DMS 273 (cell line): ENCODE measurements around the gene RNF31.

ENCODE experiments used
- DNase-seq: peaks from one replicate; lab custom pipeline; 2025; ENCODE audit not compliant: unreplicated experiment; lab: John Stamatoyannopoulos, UW

Gene RNF31

GRCh38 chr14:24116128-24116814, 31.0 kb upstream of the RNF31 start:
- DNase-seq = no peak

DNA sequence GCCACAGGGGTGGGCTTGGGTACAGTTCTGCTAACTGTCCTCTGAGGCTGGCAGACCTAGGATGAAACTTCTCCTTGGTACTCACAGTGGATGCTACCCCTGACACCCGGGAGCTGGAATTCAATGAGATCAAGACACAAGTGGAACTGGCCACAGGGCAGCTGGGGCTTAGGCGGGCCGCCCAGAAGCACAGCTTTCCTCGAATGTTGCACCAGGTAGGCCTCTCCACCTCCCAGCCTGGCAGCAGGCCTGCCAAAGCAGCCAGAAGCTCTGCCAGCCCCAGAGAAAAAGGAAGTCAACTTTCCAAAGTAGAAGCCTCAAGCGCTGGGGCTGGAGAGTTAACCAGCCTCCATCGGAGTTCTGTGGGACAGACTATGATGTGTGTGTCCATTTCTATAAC, 30.1 kb upstream of the RNF31 start:
- DNase-seq = no peak

GRCh38 chr14:24119691-24120090, 27.6 kb upstream of the RNF31 start:
- no peak for DNase-seq

DNA sequence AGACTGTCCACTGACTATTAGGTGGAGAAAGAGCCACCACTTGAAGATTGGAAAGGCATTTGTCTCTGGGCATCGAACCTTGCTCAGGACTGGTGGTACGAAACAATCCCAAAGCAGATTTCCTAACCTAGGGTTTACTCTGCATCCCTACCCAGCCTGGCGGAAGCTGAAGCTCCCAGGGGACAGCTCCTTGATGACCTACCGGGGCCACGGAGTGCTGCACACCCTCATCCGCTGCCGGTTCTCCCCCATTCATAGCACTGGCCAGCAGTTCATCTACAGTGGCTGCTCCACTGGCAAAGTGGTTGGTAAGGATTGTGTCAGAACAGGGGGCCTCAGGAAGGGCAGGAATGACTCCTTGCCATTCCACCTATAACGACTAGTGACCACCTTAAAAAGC, 26.1 kb upstream of the RNF31 start:
- DNase-seq = no peak

- no peak for DNase-seq
Measured at GRCh38 chr14:24122416-24122815, 24.9 kb upstream of the RNF31 start.

- no peak for DNase-seq
Measured at GRCh38 chr14:24122898-24123297, 24.4 kb upstream of the RNF31 start.

GRCh38 chr14:24123424-24124417, 23.6 kb upstream of the RNF31 start:
- no peak for DNase-seq

DNA sequence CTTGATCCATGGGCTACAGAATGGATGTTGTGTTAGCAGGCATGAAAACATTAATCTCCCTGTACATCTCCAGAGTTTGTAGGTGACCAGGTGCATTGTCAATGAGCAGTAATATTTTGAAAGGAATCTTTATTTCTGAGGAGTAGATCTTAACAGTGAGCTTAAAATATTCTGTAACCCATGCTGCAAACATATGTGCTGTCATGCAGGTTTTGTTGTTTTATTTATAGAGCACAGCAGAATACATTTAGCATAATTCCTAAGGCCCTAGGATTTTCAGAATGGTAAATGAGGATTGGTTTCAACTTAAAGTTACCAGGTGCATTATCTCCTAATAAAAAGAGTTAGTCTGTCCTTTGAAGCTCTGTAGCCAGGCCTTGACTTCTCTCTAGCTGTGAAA, 20.4 kb upstream of the RNF31 start:
- no peak for DNase-seq

GRCh38 chr14:24127673-24128072, 19.6 kb upstream of the RNF31 start:
- DNase-seq = no peak

- no peak for DNase-seq
Measured at GRCh38 chr14:24129410-24129998, 17.8 kb upstream of the RNF31 start.

DNA sequence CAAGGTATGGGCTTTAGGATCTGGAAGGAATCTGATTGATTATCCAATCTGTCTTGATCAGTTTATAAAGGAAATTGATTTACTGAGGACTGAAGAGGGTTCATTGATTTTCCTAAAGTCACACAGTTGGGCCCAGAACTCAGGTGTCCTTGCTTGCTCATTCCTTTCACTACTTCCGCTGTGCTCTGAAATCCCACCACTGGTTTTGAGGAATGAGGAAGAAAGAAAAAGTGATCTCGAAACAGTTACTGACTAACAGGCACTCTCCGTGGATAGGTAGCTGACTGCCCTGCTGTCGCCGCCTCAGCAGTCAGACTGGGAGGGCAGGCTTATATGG, 16.9 kb upstream of the RNF31 start, which contains the start of gene FITM1:
FITM1 (plus strand) TSS at position 280 of the 337 bp plus-strand sequence. CDS start 905 bp downstream, outside the sequence.
- no peak for DNase-seq

DNA sequence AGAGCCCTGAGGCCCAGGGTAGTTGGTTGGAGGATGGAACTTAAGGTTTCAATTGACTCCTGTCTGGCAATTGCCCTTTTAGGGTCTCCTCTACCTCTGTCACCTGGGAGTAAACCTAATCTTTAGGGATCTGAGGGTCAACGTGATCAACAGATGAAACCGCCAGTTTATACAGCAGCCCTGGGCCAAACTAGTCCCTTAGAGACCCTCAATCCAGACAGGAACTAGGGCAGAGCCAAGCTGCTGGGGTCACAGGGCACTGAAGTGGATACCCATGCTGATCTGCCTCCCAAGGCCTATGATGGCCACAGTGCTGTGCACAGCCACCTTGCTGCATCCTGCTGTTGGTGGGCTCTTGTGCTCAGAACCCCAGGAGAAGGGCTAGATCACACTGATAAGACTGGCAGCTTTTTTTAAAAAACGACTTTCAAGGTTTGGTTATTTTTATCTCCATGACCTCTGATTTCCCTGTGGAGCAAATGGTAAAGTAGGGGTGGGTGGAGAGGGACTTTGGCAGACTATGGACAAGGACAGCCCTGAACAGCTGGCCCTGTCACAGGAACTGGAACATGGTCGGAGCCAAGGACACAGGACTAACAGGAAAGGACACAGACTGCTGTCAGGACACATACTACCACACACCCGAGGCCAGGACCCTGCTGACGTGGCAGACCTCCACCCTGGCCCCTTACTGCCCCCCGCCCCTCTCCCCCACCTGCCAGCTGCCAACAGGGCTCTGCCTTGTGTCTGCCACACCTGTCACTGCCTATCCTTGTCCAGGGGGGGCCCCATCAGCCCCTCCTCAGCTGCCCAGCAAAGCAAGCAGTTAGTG, 16.4 kb upstream of the RNF31 start:
- peak; percentile 45 for DNase-seq

DNA sequence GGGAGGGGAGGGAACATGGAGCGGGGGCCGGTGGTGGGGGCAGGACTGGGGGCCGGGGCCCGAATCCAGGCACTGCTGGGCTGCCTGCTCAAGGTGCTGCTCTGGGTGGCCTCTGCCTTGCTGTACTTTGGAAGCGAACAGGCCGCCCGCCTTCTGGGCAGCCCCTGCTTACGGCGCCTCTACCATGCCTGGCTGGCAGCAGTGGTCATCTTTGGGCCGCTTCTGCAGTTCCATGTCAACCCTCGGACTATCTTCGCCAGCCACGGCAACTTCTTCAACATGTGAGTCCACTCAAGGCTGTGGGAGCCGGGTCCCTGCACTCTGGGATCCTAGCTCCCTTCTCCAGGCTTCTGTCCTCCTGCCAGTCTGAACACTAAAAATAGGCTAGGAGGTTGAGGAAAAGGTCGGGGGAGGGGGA, 15.7 kb upstream of the RNF31 start:
- DNase-seq = no peak

DNA sequence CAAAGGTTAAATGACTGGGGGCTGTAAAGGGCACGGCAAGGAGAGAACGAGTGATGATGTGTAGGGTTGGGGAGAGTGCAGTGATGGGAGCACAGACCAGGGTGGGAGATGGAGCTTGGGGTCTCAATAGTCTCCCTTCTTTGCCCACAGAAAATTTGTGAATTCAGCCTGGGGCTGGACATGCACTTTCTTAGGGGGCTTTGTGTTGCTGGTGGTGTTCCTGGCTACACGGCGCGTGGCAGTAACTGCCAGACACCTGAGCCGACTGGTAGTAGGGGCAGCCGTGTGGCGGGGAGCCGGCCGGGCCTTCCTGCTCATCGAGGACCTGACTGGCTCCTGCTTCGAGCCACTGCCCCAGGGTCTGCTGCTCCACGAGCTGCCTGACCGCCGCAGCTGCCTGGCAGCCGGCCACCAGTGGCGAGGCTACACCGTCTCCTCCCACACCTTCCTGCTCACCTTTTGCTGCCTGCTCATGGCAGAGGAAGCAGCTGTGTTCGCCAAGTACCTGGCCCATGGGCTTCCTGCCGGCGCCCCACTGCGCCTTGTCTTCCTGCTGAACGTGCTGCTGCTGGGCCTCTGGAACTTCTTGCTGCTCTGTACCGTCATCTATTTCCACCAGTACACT, 15.1 kb upstream of the RNF31 start:
- no peak for DNase-seq

DNA sequence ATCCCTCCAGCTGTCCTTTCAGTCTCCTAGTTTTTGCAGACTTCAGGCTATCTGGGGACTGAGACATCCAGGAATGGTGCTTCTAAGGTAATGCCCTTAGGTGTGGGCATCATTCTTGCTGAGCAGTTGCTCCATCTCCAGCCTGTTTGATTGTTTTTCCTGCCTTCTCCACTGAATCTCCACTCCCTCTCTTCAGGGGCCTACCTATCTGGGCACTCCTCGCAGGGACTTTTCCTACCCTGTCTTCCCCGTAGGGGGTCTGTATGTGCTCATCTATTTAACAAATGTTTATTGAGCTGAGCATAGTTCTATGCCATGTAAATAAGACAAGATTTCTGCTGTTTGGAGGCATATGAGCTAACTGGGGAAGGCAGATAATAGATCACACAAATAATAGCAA, 14.3 kb upstream of the RNF31 start:
- no peak for DNase-seq

DNA sequence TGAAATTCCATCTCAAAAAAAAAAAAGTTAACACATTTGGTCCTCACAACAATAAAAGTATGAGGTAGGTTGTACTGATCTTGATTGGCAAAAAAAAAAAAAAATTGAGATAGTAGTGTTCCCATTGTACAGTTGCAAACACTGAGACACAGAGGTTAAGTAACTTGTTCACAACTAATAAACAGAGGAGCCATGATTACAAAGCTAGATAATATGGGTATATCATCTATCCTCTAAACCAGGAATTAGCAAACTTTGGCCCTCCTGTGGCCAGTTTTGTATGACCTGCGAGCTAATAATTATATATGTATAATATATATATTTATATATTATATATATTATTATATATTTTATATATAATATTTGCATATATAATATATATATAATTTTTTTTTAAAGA, 13.6 kb upstream of the RNF31 start:
- no peak for DNase-seq

DNA sequence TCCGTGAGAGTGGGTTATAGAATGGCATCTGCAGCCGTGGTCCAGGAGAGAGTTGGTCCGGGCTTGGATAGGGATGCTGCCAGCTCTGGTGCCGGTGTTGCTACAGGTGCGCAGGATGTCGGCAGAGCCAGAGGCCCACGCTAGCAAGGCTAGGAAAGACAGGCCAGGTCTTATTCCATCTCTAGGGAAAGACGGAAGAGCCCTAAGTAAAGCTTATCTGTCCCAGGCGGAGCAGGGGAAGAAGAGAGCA, 11.8 kb upstream of the RNF31 start:
- DNase-seq = no peak

- DNase-seq = peak; percentile 97
Measured at GRCh38 chr14:24135834-24136683, 11.2 kb upstream of the RNF31 start, which contains the start of gene PSME1. TSS of gene PSME1 (plus strand) at chr14:24136194. CDS start at chr14:24136263, 69 bp downstream.

- peak; percentile 41 for DNase-seq
Measured at GRCh38 chr14:24136684-24137528, 10.4 kb upstream of the RNF31 start.
